Activated naive CD4-positive, alpha-beta T cell (primary cell): Measurements from ENCODE around the gene CCDC43.

Source experiments
- DNase-seq, 4 experiments: peaks; one replicate each; lab custom pipeline; 2025; lab: John Stamatoyannopoulos, UW

CCDC43 gene

DNA sequence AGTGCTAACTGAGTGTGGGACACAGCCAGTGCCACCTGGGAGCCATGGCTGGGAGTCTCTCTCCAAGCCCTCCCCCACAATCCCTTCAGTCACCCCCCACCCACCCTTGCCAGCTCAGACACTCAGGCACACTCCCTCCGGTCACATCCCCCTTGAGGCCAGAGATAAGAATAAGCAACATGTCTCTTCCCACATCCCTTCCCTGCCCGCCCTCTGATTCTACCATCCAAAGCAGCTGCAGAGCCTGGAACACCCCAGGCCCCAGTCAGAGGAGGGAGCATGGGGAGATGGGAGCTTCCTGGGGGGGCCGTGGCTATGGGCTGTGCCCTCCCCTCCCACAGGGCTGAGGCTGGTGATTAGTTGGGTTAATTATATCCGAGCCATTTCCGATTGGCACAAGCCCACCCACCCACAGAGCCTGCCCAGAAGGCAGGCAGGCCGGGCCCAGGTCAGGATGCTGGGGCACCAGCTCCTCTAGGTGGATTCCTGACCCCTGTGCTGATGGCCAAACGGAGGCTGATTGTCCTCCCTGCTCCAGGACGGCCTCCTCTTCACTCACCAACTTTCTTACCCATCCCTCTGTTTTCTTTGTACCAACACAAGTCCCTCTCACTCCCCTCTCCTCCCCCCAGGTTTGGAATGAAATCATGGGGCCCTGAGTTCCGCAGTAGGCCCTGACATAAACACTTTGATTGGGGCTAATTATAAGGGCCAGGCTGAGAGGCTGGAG is 61.9 kb downstream of the CCDC43 start:
- no peak for DNase-seq
